Suppressor macrophage treated with lipopolysaccharide for 1 hour (primary cell): ENCODE data around the gene JDP2.

Source experiments
- DNase-seq, 3 donors: peaks; one replicate each; pipeline ENCODE4 v3.0.0-alpha.2; 2020 to 2022

Gene JDP2

DNA sequence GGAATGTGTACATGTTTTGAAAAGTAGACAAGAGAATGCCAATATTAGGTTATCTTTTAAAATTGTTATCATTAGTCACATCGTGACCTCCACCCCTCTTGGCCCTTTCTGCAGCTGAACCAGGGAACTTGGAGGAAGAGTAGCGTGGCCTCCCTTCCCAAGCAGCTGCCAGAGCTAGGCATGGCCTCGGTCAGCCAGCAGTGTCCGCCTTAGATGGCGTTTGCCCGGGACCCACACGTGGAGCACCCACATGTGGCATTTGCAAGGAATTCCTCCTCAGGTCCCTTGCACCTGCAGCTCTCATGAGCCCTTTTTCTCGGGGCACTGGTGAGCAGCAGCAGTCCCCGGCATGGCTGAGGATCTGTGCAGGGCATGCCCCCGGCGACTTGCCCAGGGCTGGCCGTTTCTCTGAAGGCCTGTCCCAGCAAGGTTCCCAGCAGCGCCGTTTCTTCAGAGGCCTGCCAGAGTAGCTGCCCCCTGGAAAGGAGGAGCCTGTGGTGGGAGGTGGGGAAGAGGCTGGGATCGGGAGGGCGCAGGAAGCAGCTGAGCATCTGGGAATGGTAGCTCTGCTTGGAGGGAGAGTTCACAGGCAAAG, 10.8 kb downstream of the JDP2 start:
- DNase-seq, result no peak

DNA sequence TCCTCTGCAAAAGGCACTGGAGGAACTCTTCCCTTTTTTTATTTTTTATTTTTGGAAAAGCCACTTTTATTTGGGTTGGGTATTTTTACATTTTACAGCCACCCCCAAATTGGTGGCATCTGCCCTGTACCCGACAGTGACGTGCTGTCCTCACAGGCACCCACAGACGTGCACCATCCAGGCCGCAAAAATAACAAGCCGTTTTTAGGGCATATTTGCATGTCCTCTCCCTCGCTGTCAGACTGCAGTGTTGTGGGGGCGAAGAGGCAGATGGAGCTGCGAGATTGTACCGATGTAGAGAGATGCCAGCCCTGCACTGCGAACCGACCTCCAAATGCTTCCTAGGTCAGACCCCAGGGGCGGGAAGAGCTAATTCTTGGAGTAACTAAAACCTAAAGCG, 12.2 kb downstream of the JDP2 start:
- no peak for DNase-seq

GRCh38 chr14:75440733-75441477, 13.1 kb downstream of the JDP2 start:
- no peak for DNase-seq

DNA sequence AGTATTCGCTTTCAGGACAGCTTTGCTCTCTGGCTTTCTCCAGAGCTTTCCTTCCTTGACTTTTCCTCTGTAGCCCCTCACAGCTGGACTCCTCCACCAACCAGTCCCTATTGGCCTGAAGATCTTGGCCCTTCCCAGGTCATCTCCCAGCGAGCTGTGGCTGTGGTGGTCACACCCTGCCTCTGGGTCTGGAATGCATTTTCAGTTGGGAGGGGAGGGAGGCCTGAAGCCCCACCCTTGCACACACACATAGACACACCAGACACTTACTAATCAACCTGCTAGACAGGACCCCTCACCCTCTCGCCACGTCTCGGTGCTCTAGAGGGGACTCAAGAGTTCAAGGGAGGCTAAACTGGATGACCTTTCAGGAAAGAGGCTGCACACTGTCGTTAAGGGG, 13.9 kb downstream of the JDP2 start:
- no peak for DNase-seq

DNA sequence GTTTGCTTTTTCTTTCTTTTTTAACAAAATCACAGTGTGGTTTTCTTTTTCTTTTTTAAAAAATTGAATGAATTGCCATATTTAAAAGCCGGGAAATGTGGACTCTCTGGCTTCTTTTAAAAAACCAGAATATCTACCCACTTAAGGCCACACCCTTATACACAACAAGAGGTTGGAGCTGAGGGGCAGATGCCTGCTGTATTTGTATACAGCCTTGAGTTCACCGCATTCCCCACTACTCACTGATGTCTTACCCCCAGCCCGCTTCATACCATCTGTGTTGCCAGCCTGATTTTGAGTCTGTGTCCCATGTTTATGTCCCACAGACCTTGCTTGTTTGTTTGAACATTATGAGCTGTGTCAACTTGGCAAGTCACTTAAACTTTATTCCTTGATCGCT, 14.3 kb downstream of the JDP2 start:
- no peak for DNase-seq

DNA sequence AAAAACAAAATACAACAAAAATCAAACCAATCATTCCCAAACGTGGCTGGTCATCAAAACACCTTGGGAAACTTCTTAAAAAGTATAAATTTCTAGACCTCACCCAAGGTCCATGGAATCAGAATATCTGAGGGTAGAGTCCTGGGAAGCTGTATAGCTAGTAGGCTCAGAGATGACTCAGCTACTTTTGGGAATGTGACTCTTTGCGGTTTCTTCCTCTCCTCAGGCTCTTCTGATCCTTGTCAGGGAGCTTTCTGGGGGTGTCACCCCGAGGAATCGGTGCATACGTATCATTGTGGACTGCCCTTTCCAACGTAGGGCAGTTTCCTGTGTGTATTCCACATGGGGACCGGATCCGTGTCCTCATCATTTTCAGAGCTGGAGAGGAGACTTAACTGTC, 14.8 kb downstream of the JDP2 start:
- DNase-seq, result peak; percentile 37 to 41 (median 37)

GRCh38 chr14:75443203-75443969, 15.6 kb downstream of the JDP2 start:
- no peak for DNase-seq

DNA sequence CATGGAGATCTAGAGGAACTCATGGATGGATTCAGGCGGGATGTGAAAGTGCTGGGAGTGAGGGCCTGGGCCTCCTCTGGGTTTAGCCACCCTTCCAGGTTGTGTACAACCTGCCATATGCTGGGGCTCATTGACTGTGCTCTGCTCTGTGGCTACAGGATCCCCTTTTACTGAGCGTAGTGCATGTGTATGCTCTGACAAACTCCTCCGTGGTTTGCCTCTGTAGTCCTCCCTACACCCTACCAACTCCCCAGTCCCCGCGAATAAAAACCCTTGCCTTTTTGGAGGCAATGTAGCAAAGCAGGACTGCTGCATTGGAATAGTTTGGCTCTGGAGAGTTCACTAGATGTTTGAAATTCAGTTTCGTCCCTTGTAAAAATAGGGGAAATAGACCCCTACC, 17.4 kb downstream of the JDP2 start:
- DNase-seq, result no peak

- peak in 1 of 3 donors; percentile 25 for DNase-seq
Measured at GRCh38 chr14:75445963-75446362, 18.1 kb downstream of the JDP2 start.

GRCh38 chr14:75446447-75446846, 18.6 kb downstream of the JDP2 start:
- no peak for DNase-seq

- no peak for DNase-seq
Measured at GRCh38 chr14:75448209-75448608, 20.4 kb downstream of the JDP2 start.

- no peak for DNase-seq
Measured at GRCh38 chr14:75449036-75449435, 21.2 kb downstream of the JDP2 start.

GRCh38 chr14:75449696-75450095, 21.9 kb downstream of the JDP2 start:
- no peak for DNase-seq

- no peak for DNase-seq
Measured at GRCh38 chr14:75450381-75451276, 22.8 kb downstream of the JDP2 start.

DNA sequence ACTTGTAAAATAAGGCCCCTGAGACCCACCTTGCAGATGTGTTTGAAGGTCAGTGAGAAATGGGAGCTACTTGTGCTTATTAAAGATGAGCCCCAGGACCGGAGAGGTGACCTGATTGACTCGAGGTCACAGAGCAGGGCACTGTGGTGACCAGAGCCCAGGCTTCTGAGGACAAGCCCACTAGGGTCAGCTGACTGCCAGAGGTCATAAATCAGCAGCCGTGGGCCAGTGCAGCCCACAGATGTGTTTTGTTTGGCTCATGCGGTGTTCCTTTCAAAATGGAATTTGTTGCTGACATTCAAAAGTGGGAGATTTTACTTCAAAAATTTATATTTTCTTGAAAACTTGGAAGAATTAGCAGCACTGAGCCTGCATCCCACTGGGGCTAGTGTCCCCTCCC, 24.5 kb downstream of the JDP2 start:
- no peak for DNase-seq

GRCh38 chr14:75452900-75453816, 25.3 kb downstream of the JDP2 start:
- DNase-seq, result no peak

DNA sequence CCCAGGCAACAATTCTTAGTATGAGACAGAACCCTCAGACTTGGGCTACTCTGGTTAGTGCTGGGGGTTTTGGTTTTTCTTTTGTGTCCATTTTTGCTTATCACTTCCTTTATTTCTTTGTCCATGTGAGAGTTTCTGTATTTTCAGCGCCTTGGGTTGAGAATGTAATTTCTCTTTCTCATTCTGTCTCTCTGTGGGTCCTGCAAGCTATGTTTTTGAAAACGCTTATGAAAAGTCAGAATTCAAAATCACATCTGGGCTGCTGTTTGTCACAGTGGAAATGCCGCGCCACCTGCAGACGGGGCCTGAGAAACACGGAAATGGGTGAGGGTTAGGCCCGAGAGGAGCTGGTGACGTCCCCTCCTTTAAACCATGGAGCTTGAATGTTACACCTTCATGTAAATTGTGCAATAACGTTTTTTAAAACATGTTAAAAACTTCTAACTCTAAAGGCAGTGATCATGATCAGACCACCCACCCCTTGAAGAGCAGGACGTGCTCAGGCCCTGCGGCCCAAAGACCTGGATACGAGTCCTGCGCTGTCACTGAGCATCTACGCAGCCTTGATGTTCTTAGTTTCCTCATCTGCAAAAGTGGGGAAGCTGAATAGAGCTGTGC, 26.1 kb downstream of the JDP2 start:
- DNase-seq, result peak; percentile 35 to 60 (median 55)

DNA sequence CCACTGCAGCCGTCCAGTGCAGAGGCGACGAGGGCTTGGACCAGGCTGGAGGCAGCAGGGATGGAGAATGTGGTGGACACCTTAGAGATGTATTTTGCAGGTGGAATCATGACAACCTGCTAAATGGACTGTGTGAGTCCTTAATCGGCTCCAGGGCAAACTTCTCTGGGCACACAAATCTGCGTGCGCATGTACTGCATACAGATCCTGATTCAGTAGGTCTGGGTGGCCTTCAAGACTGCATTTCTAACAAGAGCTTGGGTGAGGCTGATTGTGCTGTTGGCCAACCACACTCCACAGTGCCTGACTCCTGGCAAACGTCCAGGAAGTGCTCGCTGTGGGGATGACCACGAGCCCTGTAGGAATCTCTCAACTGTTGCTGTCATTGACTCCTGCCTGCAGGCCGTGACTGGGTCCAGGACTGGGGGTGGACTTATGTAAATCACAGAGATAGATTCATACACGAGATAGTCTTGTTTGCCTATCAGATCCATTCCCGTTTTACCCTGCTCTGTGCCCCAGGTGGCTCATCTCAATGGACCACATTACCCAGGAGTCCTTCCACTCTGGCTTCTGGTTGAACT, 27.2 kb downstream of the JDP2 start:
- peak; percentile 34 to 53 (median 46) for DNase-seq

GRCh38 chr14:75456069-75456996, 28.5 kb downstream of the JDP2 start:
- DNase-seq, result no peak

DNA sequence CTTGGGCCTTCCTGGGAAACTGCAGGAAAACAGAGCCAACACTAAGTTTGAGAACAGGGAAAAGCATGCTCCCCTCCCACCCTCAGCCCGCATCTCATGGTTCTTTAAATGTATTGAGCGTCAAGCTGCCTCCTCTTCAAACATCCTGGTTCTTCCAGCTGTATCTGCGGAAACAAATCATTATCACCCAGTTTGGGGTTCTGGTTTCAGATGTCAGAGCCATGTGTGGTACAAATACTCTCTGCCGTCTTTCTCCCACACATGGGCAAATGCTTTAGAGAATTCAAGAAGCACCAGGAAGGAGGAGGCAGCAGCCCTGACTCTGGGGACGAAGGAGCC, 29.1 kb downstream of the JDP2 start:
- no peak for DNase-seq
